GM12801 (cell line): ENCODE results near the gene WWOX.

Experiments used
- TF ChIP-seq, protein P1 (sequence below): IDR thresholded peaks from one replicate; pipeline ENCODE4 v1.5.1; 2011; ENCODE audit warnings: control low read depth; ENCODE audit not compliant: insufficient read length; ENCODE audit errors: extremely low read depth

Gene WWOX

GRCh38 chr16:78920621-78921020 is 821.2 kb downstream of the WWOX start:
- TF ChIP-seq, protein P1, sequence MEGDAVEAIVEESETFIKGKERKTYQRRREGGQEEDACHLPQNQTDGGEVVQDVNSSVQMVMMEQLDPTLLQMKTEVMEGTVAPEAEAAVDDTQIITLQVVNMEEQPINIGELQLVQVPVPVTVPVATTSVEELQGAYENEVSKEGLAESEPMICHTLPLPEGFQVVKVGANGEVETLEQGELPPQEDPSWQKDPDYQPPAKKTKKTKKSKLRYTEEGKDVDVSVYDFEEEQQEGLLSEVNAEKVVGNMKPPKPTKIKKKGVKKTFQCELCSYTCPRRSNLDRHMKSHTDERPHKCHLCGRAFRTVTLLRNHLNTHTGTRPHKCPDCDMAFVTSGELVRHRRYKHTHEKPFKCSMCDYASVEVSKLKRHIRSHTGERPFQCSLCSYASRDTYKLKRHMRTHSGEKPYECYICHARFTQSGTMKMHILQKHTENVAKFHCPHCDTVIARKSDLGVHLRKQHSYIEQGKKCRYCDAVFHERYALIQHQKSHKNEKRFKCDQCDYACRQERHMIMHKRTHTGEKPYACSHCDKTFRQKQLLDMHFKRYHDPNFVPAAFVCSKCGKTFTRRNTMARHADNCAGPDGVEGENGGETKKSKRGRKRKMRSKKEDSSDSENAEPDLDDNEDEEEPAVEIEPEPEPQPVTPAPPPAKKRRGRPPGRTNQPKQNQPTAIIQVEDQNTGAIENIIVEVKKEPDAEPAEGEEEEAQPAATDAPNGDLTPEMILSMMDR, result no peak

GRCh38 chr16:78925083-78925767 is 825.8 kb downstream of the WWOX start:
- TF ChIP-seq, protein P1, result no peak

GRCh38 chr16:78926723-78927210 is 827.3 kb downstream of the WWOX start:
- TF ChIP-seq, protein P1, result no peak

DNA sequence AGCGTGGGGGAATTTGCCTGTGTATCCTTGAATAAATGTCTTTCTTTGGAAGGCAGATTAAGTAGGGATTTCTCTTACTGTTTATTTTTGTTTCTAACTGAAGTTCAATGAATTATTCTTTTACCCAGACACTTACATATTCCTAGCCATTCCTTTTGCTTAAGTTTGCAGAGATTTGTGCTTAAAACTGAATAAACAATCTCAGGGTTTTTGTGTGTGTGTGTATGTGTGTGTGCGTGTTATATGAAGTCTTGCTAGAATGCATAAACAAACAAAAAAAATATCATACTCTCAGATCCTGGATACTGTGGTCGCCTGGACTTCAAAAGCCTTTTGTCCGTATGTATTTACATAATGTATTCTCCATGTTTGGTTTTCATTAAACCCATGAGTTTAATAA is 828.3 kb downstream of the WWOX start:
- TF ChIP-seq, protein P1, result no peak

GRCh38 chr16:78929841-78930240 is 830.4 kb downstream of the WWOX start:
- TF ChIP-seq, protein P1, result no peak

DNA sequence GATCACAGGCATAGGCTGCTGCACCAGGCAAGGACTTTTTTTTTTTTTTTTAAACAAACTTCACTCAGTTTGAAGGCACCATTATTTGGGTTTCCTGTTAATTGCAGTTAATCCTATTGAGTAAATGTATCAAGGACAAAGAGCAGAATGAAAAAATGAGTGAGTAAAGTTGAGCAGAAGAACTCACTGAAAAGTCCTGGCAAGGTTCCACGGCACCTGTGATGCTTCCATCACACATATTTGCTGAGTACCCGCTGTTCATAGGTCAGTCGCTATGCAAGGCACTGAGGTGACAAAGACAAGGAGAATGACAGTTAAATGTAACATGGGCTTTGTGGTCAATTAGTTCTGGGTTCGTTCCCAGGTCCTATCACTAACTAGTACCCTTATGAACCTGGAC is 831.1 kb downstream of the WWOX start:
- TF ChIP-seq, protein P1, result no peak

DNA sequence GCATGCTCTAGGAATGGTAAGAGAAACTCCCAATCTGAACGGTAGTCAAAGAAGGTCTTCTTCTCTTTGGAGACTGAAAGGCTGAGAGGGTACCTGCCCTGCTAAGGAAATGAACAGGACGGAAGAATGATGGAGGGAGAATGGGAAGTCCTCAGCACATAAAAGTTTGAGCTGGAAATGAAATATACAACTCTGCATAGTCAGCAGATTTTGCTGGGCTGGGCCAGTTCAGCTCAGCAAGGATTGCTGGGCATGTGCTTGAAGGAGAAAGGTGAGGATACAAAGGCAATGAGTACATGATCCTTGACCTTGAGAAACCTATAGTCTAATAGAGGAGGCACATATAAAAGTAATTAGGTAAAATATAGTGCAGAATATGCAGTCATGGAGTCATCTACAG is 831.8 kb downstream of the WWOX start:
- TF ChIP-seq, protein P1, result no peak
